Measurements from ENCODE around the gene LSG1.

The LSG1 gene

GRCh38 chr3:194671900-194672808 is at the start of gene LSG1:
LSG1 (minus strand) TSS chr3:194672191; CDS start chr3:194672162, 29 bp downstream.
- peak; percentile 84 for DNase-seq (ENCODE audit: low read depth, low spot score)

- DNase-seq (ENCODE audit: low read depth, low spot score) = no peak
These were observed 48.1 kb upstream of the LSG1 start for GRCh38 chr3:194720048-194720447.

- DNase-seq (ENCODE audit: low read depth, low spot score) = no peak
These were observed 46.1 kb upstream of the LSG1 start for GRCh38 chr3:194718079-194718478.

- DNase-seq (ENCODE audit: low read depth, low spot score) = no peak
These were observed 43.2 kb upstream of the LSG1 start for GRCh38 chr3:194715022-194715800.

GRCh38 chr3:194714564-194714963 is 42.6 kb upstream of the LSG1 start:
- DNase-seq (ENCODE audit: low read depth, low spot score) = no peak

GRCh38 chr3:194714137-194714455 is 42.1 kb upstream of the LSG1 start:
- DNase-seq (ENCODE audit: low read depth, low spot score) = no peak

GRCh38 chr3:194713299-194714136 is 41.5 kb upstream of the LSG1 start:
- DNase-seq (ENCODE audit: low read depth, low spot score) = no peak

GRCh38 chr3:194711913-194712312 is 39.9 kb upstream of the LSG1 start:
- DNase-seq (ENCODE audit: low read depth, low spot score) = no peak

- no peak for DNase-seq (ENCODE audit: low read depth, low spot score)
These were observed 39.3 kb upstream of the LSG1 start for GRCh38 chr3:194711286-194711685.

- no peak for DNase-seq (ENCODE audit: low read depth, low spot score)
These were observed 35.2 kb upstream of the LSG1 start for GRCh38 chr3:194707147-194707540.

GRCh38 chr3:194705761-194706160 is 33.8 kb upstream of the LSG1 start:
- no peak for DNase-seq (ENCODE audit: low read depth, low spot score)

- DNase-seq (ENCODE audit: low read depth, low spot score) = no peak
These were observed 33.2 kb upstream of the LSG1 start for GRCh38 chr3:194705227-194705626.

GRCh38 chr3:194702545-194702944 is 30.6 kb upstream of the LSG1 start:
- no peak for DNase-seq (ENCODE audit: low read depth, low spot score)

- DNase-seq (ENCODE audit: low read depth, low spot score) = no peak
These were observed 24.7 kb upstream of the LSG1 start for GRCh38 chr3:194696702-194697101.

- no peak for DNase-seq (ENCODE audit: low read depth, low spot score)
These were observed 19.7 kb upstream of the LSG1 start for GRCh38 chr3:194691481-194692283.

GRCh38 chr3:194690501-194691372 is 18.7 kb upstream of the LSG1 start:
- DNase-seq (ENCODE audit: low read depth, low spot score) = no peak

GRCh38 chr3:194689493-194689944 is 17.5 kb upstream of the LSG1 start:
- DNase-seq (ENCODE audit: low read depth, low spot score) = no peak

GRCh38 chr3:194688946-194689345 is 17.0 kb upstream of the LSG1 start:
- no peak for DNase-seq (ENCODE audit: low read depth, low spot score)

GRCh38 chr3:194688200-194688740 is 16.3 kb upstream of the LSG1 start:
- DNase-seq (ENCODE audit: low read depth, low spot score) = no peak

Measured in activated CD4-positive, CD25-positive, alpha-beta regulatory T cell treated with anti-CD3 and anti-CD28 coated beads, Interleukin-2, amount 50 U/mL, for 16 hours (primary cell).